Heart left ventricle (tissue), 16 donors: ENCODE data around the gene HSCB. TPM values are rescaled to one million over a fixed set of nuclear protein-coding genes. Genes with fewer than 3 reads are reported as not detected.
A peak's percentile ranks its signal among the peaks of the same experiment; 100 is the strongest.

Source experiments
- ATAC-seq, 4 donors: fragments of 200-7000 bp; cut with Tn5 transposase; one replicate each; pipeline ENCODE4 v1.9.1; 2020 to 2022; ENCODE audit warnings: moderate library complexity in 4 of 4, mild to moderate bottlenecking in 3 of 4, moderate number of reproducible peaks in 1 of 4
- DNase-seq, 5 donors: peaks; one replicate each; pipeline ENCODE4 v3.0.0-alpha.2; 2020
- H3K27ac ChIP-seq, 12 donors: fragments of 200-600 bp; sonication (generic) in 4 of 12; one replicate each; pipeline versions ENCODE4 v1.5.0 to v1.8.0; 2016 to 2022; ENCODE audit warnings: mild to moderate bottlenecking in 2 of 12
- H3K27me3 ChIP-seq, 9 donors: fragments of 200-600 bp; sonication (generic) in 2 of 9; one replicate each; pipeline versions ENCODE4 v1.5.1 to v1.8.0; 2016 to 2022; ENCODE audit warnings: mild to moderate bottlenecking in 3 of 9
- H3K36me3 ChIP-seq, 9 donors: fragments of 200-600 bp; sonication (generic) in 2 of 9; one replicate each; pipeline versions ENCODE4 v1.5.0 to v1.8.0; 2018 to 2022; ENCODE audit warnings: mild to moderate bottlenecking in 2 of 9
- H3K4me1 ChIP-seq, 12 donors: fragments of 200-600 bp; sonication (generic) in 4 of 12; one replicate each; pipeline versions ENCODE4 v1.5.0 to v1.8.0; 2016 to 2022; ENCODE audit warnings: mild to moderate bottlenecking in 3 of 12
- H3K4me3 ChIP-seq, 12 donors: fragments of 200-600 bp; sonication (generic) in 4 of 12; one replicate each; pipeline versions ENCODE4 v1.5.0 to v1.8.0; 2017 to 2022; ENCODE audit warnings: mild to moderate bottlenecking in 9 of 12, moderate library complexity in 4 of 12
- H3K9me3 ChIP-seq, 12 donors: fragments of 200-600 bp; sonication (generic) in 4 of 12; one replicate each; pipeline versions ENCODE4 v1.5.0 to v1.8.0; 2016 to 2022; ENCODE audit warnings: mild to moderate bottlenecking in 1 of 12
- POLR2A ChIP-seq, 2 donors: fragments of 450-650 bp; IDR thresholded peaks; one replicate each; pipeline ENCODE4 v1.6.1; 2017; ENCODE audit warnings: antibody characterized with exemption in 2 of 2, mild to moderate bottlenecking in 2 of 2, moderate library complexity in 2 of 2
- WGBS, 4 donors: extraction: QIAGEN DNeasy Blood & Tissue Kit in 2 of 4; methylation state at CpG; one replicate each; pipeline versions ENCODE4 v1.1.5 to v1.1.7; 2013 to 2018; 5-methylcytosine and 5-hydroxymethylcytosine counted together
- intact Hi-C, 10 donors: fragments of 100-400 bp; cut with DNase I; formaldehyde crosslinking; loops; one replicate each; pipeline versions ENCODE4 v1.11.1 to v1.14.2; 2022
- polyA plus RNA-seq, 2 donors: library from polyadenylated mRNA; stranded (reverse); fragments of 200-250 nt; gene quantifications; one replicate each; pipeline ENCODE4 v1.2.3, GENCODE V29; 2013
- total RNA-seq, 9 donors: library from RNA; depleted of rRNA in 2 of 9; stranded (reverse); fragments of >200 nt in 2 of 9; fragmentation: NEBNext Ultra II Directional in 3 of 9; extraction: Animal tissue kit (Norgen Biotek cat#: 25700) in 3 of 9; gene quantifications; one replicate each; pipeline versions ENCODE4 v1.1.0 to v1.2.4, GENCODE V29; 2016 to 2023
- TF ChIP-seq, protein P1 (sequence below), 12 donors: fragments of 200-600 bp; sonication (generic) in 4 of 12; IDR thresholded peaks; one replicate each; pipeline versions ENCODE4 v1.5.0 to v1.8.0; 2018 to 2022; ENCODE audit warnings: antibody characterized with exemption in 12 of 12, mild to moderate bottlenecking in 5 of 12
- donor health status: ischemic (EF 13 %, LVEDD 7.1; RV severe dilation, severe dysfunction).
- donor health status: healthy with polysubstance abuse.
- donor health status: DM: no; HTN: yes; CAD: no.
- donor health status: DM: no; HTN: no; CAD: no.
- donor health status: ischemic (EF 25% LVEDD 6.9; RV normal size, moderate dysfunction).
- donor health status: ischemic (EF 25% LVEDD 5.7; RV mildly dilated, moderate dysfunction).
- donor health status: healthy.
- donor health status: DM: yes; HTN: yes; CAD: no.
- donor health status: ischemic (EF 35%, LVEDD 5.7; RV mildly dilated, moderate dysfunction).
- donor health status: nonischemic (EF 11% LVEDD 7.7; RV severe dilation, severe dysfunction).
- donor health status: DM: yes; HTN: yes; CAD: no.
- donor health status: PGD.
- donor health status: ischemic (EF 29% LVEDD 5.4; RV normal size, mild dysfunction).
- donor health status: nonischemic (EF 23%, LVEDD 6.1; RV moderate dilation, normal function).

The HSCB gene
- total and polyA plus RNA-seq, 11 donors = 7.4 to 18.3 (median 11.4) TPM

DNA sequence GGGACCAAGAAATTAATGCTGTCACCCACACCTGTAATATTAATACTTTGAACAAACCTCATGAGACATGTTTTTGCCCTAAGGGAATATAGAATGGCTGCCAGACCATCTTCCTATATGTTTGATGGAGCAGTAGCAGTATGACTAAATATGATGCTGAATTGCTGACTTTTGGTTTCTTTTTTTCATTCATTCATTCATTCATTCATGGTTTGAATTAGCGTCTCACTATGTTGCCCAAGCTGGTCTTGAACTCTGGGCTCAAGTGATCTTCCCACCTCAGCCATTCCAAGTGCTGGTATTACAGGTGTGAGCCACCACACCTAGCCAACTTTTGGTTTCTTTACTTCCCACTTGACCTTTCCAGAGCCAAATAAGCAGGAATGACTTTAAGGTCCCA, 38.5 kb downstream of the HSCB start:
- H3K4me1 ChIP-seq = peaks cover 0 to 22% (median 12%) of the 10 kb centered on the region in 12 donors
- H3K4me3 ChIP-seq = no peak overlapping the region
- no peak overlapping the region for H3K27ac ChIP-seq
- no peak for ATAC-seq
- intact Hi-C loops = no loop called here
- peaks cover 0 to 93% (median 75%) of the 10 kb centered on the region in 9 donors for H3K36me3 ChIP-seq
- no peaks in the 10 kb centered on the region for H3K9me3 ChIP-seq
- H3K27me3 ChIP-seq = no peaks in the 10 kb centered on the region
- 89 to 100% (median 98%) methylated on average over 1 of the region's 1 CpG for WGBS, 4 donors
- DNase-seq = no peak
- TF ChIP-seq, protein P1, sequence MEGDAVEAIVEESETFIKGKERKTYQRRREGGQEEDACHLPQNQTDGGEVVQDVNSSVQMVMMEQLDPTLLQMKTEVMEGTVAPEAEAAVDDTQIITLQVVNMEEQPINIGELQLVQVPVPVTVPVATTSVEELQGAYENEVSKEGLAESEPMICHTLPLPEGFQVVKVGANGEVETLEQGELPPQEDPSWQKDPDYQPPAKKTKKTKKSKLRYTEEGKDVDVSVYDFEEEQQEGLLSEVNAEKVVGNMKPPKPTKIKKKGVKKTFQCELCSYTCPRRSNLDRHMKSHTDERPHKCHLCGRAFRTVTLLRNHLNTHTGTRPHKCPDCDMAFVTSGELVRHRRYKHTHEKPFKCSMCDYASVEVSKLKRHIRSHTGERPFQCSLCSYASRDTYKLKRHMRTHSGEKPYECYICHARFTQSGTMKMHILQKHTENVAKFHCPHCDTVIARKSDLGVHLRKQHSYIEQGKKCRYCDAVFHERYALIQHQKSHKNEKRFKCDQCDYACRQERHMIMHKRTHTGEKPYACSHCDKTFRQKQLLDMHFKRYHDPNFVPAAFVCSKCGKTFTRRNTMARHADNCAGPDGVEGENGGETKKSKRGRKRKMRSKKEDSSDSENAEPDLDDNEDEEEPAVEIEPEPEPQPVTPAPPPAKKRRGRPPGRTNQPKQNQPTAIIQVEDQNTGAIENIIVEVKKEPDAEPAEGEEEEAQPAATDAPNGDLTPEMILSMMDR (IDR thresholded peaks at IDR 0.05) = no peak
- TF ChIP-seq POLR2A (IDR thresholded peaks at IDR 0.05) = no peak

- H3K4me3 ChIP-seq = no peak overlapping the region
- DNase-seq = no peak
- no peaks in the 10 kb centered on the region for H3K27me3 ChIP-seq
- intact Hi-C loops = no loop called here
- no peak for ATAC-seq
- TF ChIP-seq, protein P1 (IDR thresholded peaks at IDR 0.05) = no peak
- no peak for TF ChIP-seq POLR2A (IDR thresholded peaks at IDR 0.05)
- peaks cover 0 to 21% (median 5%) of the 10 kb centered on the region in 12 donors for H3K4me1 ChIP-seq
- no peaks in the 10 kb centered on the region for H3K9me3 ChIP-seq
- peaks cover 0 to 96% (median 83%) of the 10 kb centered on the region in 9 donors for H3K36me3 ChIP-seq
- H3K27ac ChIP-seq = peak overlapping the region in 1 of 12 donors; percentile 56
- WGBS, 4 donors = 92 to 95% (median 94%) methylated on average over 4 of the region's 4 CpGs
Observed at GRCh38 chr22:28783786-28784671, 42.2 kb downstream of the HSCB start.

GRCh38 chr22:28788601-28789000, 46.8 kb downstream of the HSCB start:
- peaks cover 0 to 87% (median 77%) of the 10 kb centered on the region in 9 donors for H3K36me3 ChIP-seq
- H3K4me3 ChIP-seq = no peak overlapping the region
- intact Hi-C loops = no loop called here
- H3K27me3 ChIP-seq = no peaks in the 10 kb centered on the region
- WGBS, 4 donors = 53 to 72% (median 60%) methylated on average over 3 of the region's 3 CpGs
- no peak for ATAC-seq
- no peaks in the 10 kb centered on the region for H3K9me3 ChIP-seq
- TF ChIP-seq POLR2A (IDR thresholded peaks at IDR 0.05) = no peak
- TF ChIP-seq, protein P1 (IDR thresholded peaks at IDR 0.05) = no peak
- peaks cover 0 to 28% (median 1%) of the 10 kb centered on the region in 12 donors for H3K4me1 ChIP-seq
- no peak for DNase-seq
- H3K27ac ChIP-seq = no peak overlapping the region

DNA sequence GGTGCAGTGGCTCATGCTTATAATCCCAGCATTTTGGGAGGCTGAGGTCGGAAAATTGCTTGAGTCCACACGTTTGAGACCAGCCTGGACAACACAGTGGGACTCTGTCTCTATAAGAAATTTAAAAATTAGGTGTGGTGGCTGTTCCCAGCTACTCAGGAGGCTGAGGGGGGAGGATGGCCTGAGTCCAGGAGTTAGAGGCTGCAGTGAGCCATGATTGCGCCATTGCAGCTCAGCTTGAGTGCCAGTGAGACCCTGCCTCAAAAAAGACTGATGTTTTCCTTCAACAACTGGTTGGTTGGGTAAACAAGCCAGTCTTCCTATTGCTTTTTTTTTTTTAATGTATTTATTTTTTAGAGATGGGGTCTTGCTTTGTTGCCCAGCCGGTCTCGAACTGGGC, 49.3 kb downstream of the HSCB start:
- Histone ChIP-seq H3K4me3 (no peak overlapping the region), H3K27me3 (no peaks in the 10 kb centered on the region), H3K9me3 (no peaks in the 10 kb centered on the region), H3K27ac (no peak overlapping the region), H3K4me1 (peaks cover 2 to 41% (median 17%) of the 10 kb centered on the region in 12 donors), H3K36me3 (peaks cover 0 to 87% (median 77%) of the 10 kb centered on the region in 9 donors)
- intact Hi-C loops = no loop called here
- DNase-seq = no peak
- no peak for ATAC-seq
- TF ChIP-seq POLR2A (IDR thresholded peaks at IDR 0.05) = no peak
- TF ChIP-seq, protein P1 (IDR thresholded peaks at IDR 0.05) = no peak
- 95 to 98% (median 97%) methylated on average over 5 of the region's 5 CpGs for WGBS, 4 donors
